BLaER1 (cell line): ENCODE measurements around the gene TAC3.
"Not testable (repeated sequence)": the region's sequence is repeated elsewhere in the genome, so short reads cannot be mapped to it uniquely, and the experiment has no call there.

ENCODE experiments used
- H3K27ac ChIP-seq: shearing (Covaris generic); formaldehyde crosslinking; 2 replicates; pipeline ENCODE4 v1.8.1; 2022
- H3K27me3 ChIP-seq: shearing (Covaris generic); formaldehyde crosslinking; 2 replicates; pipeline ENCODE4 v1.8.1; 2022
- H3K36me3 ChIP-seq: shearing (Covaris generic); formaldehyde crosslinking; 2 replicates; pipeline ENCODE4 v1.8.1; 2022
- H3K4me1 ChIP-seq: shearing (Covaris generic); formaldehyde crosslinking; 2 replicates; pipeline ENCODE4 v1.8.1; 2022
- H3K4me2 ChIP-seq: shearing (Covaris generic); formaldehyde crosslinking; 2 replicates; pipeline ENCODE4 v1.8.1; 2022
- H3K4me3 ChIP-seq: shearing (Covaris generic); formaldehyde crosslinking; 2 replicates; pipeline ENCODE4 v1.8.1; 2022
- H3K9ac ChIP-seq: shearing (Covaris generic); formaldehyde crosslinking; 2 replicates; pipeline ENCODE4 v1.8.1; 2022
- H3K9me3 ChIP-seq: shearing (Covaris generic); formaldehyde crosslinking; 2 replicates; pipeline ENCODE4 v1.8.1; 2022
- H4K20me1 ChIP-seq: shearing (Covaris generic); formaldehyde crosslinking; 2 replicates; pipeline ENCODE4 v1.8.1; 2022
- Cebpa-rat ChIP-seq: shearing (Covaris generic); IDR thresholded peaks from 2 replicates; pipeline ENCODE4 v1.8.1; 2022

Gene TAC3

GRCh38 chr12:57016348-57016747 is at the start of gene TAC3:
TAC3 (minus strand) TSS chr12:57016529; CDS start chr12:57015797, 732 bp downstream.
- H3K4me3 ChIP-seq, result no peak within 1 kb of the TSS
- H3K4me1 ChIP-seq, result peaks cover 5% of the 10 kb centered on the region; the same call in 1 of the 2 replicates
- H3K4me2 ChIP-seq, result no peak within 1 kb of the TSS
- H3K27ac ChIP-seq, result no peak within 1 kb of the TSS
- no peaks in the 10 kb centered on the region for H4K20me1 ChIP-seq
- H3K9me3 ChIP-seq, result no peaks in the 10 kb centered on the region
- TF ChIP-seq Cebpa-rat, result no peak
- no peak within 1 kb of the TSS for H3K9ac ChIP-seq
- H3K36me3 ChIP-seq, result no peaks in the 10 kb centered on the region
- H3K27me3 ChIP-seq, result no peaks in the 10 kb centered on the region

- no peak overlapping the region for H3K9ac ChIP-seq
- H3K27ac ChIP-seq, result no peak overlapping the region
- TF ChIP-seq Cebpa-rat, result no peak
Observed at GRCh38 chr12:57063991-57064685, 47.8 kb upstream of the TAC3 start.

GRCh38 chr12:57058454-57058853 is 42.1 kb upstream of the TAC3 start:
- H3K9ac ChIP-seq, result no peak overlapping the region
- no peaks in the 10 kb centered on the region for H3K9me3 ChIP-seq
- H3K4me1 ChIP-seq, result no peaks in the 10 kb centered on the region
- H3K27me3 ChIP-seq, result no peaks in the 10 kb centered on the region
- H3K36me3 ChIP-seq, result peaks cover 82% of the 10 kb centered on the region
- H3K27ac ChIP-seq, result no peak overlapping the region
- no peak overlapping the region for H3K4me3 ChIP-seq
- H3K4me2 ChIP-seq, result no peak overlapping the region
- H4K20me1 ChIP-seq, result no peaks in the 10 kb centered on the region
- no peak for TF ChIP-seq Cebpa-rat

More at GRCh38 chr12:57063991-57064685, 47.8 kb upstream of the TAC3 start:
- no peak overlapping the region for H3K4me3 ChIP-seq
- peaks cover 81% of the 10 kb centered on the region for H3K36me3 ChIP-seq
- no peaks in the 10 kb centered on the region for H4K20me1 ChIP-seq
- H3K27me3 ChIP-seq, result no peaks in the 10 kb centered on the region
- no peak overlapping the region for H3K4me2 ChIP-seq
- no peaks in the 10 kb centered on the region for H3K4me1 ChIP-seq
- H3K9me3 ChIP-seq, result no peaks in the 10 kb centered on the region

- TF ChIP-seq Cebpa-rat, result no peak
- H3K27ac ChIP-seq, result no peak overlapping the region
- no peak overlapping the region for H3K4me3 ChIP-seq
- H3K9me3 ChIP-seq, result no peaks in the 10 kb centered on the region
- H3K4me2 ChIP-seq, result no peak overlapping the region
- no peaks in the 10 kb centered on the region for H3K27me3 ChIP-seq
- H3K36me3 ChIP-seq, result peaks cover 73% of the 10 kb centered on the region
- no peaks in the 10 kb centered on the region for H3K4me1 ChIP-seq
- no peak overlapping the region for H3K9ac ChIP-seq
- no peaks in the 10 kb centered on the region for H4K20me1 ChIP-seq
Observed at GRCh38 chr12:57057067-57057751, 40.9 kb upstream of the TAC3 start.

- Histone ChIP-seq H3K4me2 (no peak overlapping the region), H4K20me1 (no peaks in the 10 kb centered on the region), H3K27me3 (no peaks in the 10 kb centered on the region), H3K9ac (no peak overlapping the region), H3K9me3 (no peaks in the 10 kb centered on the region), H3K27ac (no peak overlapping the region), H3K4me1 (no peaks in the 10 kb centered on the region), H3K4me3 (no peak overlapping the region), H3K36me3 (peaks cover 61% of the 10 kb centered on the region)
- no peak for TF ChIP-seq Cebpa-rat
Observed at GRCh38 chr12:57055824-57056223, 39.5 kb upstream of the TAC3 start.

- H3K36me3 ChIP-seq, result peaks cover 42% of the 10 kb centered on the region
- not testable (repeated sequence) for H4K20me1 ChIP-seq, H3K4me3 ChIP-seq, H3K27me3 ChIP-seq, H3K9ac ChIP-seq, H3K4me2 ChIP-seq, H3K4me1 ChIP-seq, H3K9me3 ChIP-seq, H3K27ac ChIP-seq
Observed at GRCh38 chr12:57053901-57054300, 37.6 kb upstream of the TAC3 start.

- not testable (repeated sequence) for H3K4me1 ChIP-seq, H3K9me3 ChIP-seq, H3K4me2 ChIP-seq, H3K9ac ChIP-seq, H3K27ac ChIP-seq, H3K4me3 ChIP-seq, H3K27me3 ChIP-seq, H4K20me1 ChIP-seq
- H3K36me3 ChIP-seq, result peaks cover 34% of the 10 kb centered on the region
Observed at GRCh38 chr12:57053146-57053545, 36.8 kb upstream of the TAC3 start.

GRCh38 chr12:57051011-57051410 is 34.7 kb upstream of the TAC3 start:
- Histone ChIP-seq H3K4me3 (no peak overlapping the region), H3K36me3 (peaks cover 13% of the 10 kb centered on the region; the same call in 1 of the 2 replicates), H3K4me2 (no peak overlapping the region), H3K9me3 (no peaks in the 10 kb centered on the region), H3K4me1 (0 out of 2 replicates have a peak, but pooled peaks cover 5% of the 10 kb centered on the region), H3K27me3 (no peaks in the 10 kb centered on the region), H3K9ac (no peak overlapping the region), H3K27ac (no peak overlapping the region), H4K20me1 (no peaks in the 10 kb centered on the region)
- no peak for TF ChIP-seq Cebpa-rat

GRCh38 chr12:57049890-57050289 is 33.6 kb upstream of the TAC3 start, which contains the start of gene MYO1A:
MYO1A (minus strand) TSS chr12:57050129; CDS start chr12:57048323, 1,806 bp downstream.
- no peaks in the 10 kb centered on the region for H3K27me3 ChIP-seq
- no peaks in the 10 kb centered on the region for H3K9me3 ChIP-seq
- H3K4me3 ChIP-seq, result no peak within 1 kb of the TSS
- H3K4me2 ChIP-seq, result no peak within 1 kb of the TSS
- H4K20me1 ChIP-seq, result no peaks in the 10 kb centered on the region
- H3K27ac ChIP-seq, result no peak within 1 kb of the TSS
- H3K36me3 ChIP-seq, result peaks cover 10% of the 10 kb centered on the region; the same call in 1 of the 2 replicates
- no peak for TF ChIP-seq Cebpa-rat
- H3K4me1 ChIP-seq, result 0 out of 2 replicates have a peak, but pooled peaks cover 5% of the 10 kb centered on the region
- H3K9ac ChIP-seq, result no peak within 1 kb of the TSS

- Histone ChIP-seq H3K4me2 (no peak overlapping the region), H3K9me3 (no peaks in the 10 kb centered on the region), H3K4me3 (no peak overlapping the region), H3K27ac (no peak overlapping the region), H3K36me3 (peaks cover 2% of the 10 kb centered on the region; the same call in 1 of the 2 replicates), H3K4me1 (0 out of 2 replicates have a peak, but pooled peaks cover 5% of the 10 kb centered on the region), H3K27me3 (no peaks in the 10 kb centered on the region), H3K9ac (no peak overlapping the region), H4K20me1 (no peaks in the 10 kb centered on the region)
- TF ChIP-seq Cebpa-rat, result no peak
Observed at GRCh38 chr12:57049119-57049446, 32.8 kb upstream of the TAC3 start.
